A673 (cell line): Measurements from ENCODE around the gene EFNA5. TPM values are rescaled to one million over a fixed set of nuclear protein-coding genes. Genes with fewer than 3 reads are reported as not detected.

Experiments used
- Bru-seq: library from RNA; stranded (reverse); fragments of 400-500 nt; gene quantifications from one replicate; lab custom pipeline; 2021; lab: Mats Ljungman, UMichigan
- BruChase-seq, 2 experiments: library from RNA; stranded (reverse); fragments of 400-500 nt; gene quantifications; one replicate each; lab custom pipeline; 2021; lab: Mats Ljungman, UMichigan
- BruUV-seq: library from RNA; stranded (reverse); fragments of 400-500 nt; replicated peaks from 2 replicates; lab custom pipeline; 2021; lab: Mats Ljungman, UMichigan
- CTCF ChIA-PET: fragments of 300-600 bp; sonication (Branson Sonifier 250); formaldehyde crosslinking; loops from one replicate; lab custom pipeline; 2022; ENCODE audit warnings: antibody characterized with exemption; lab: Charles Lee
- POLR2A ChIA-PET: fragments of 300-600 bp; sonication (Branson Sonifier 250); formaldehyde crosslinking; loops from one replicate; lab custom pipeline; 2022; ENCODE audit warnings: antibody characterized with exemption; ENCODE audit not compliant: low non-redundant PET; lab: Charles Lee
- DNase-seq: peaks from one replicate; pipeline ENCODE4 v3.0.0-alpha.2; 2015; ENCODE audit warnings: low spot score
- H3K27ac ChIP-seq: fragments of 200-600 bp; sonication (generic); 2 replicates; pipeline ENCODE4 v1.5.1; 2016; ENCODE audit warnings: mixed run types, low read depth, mild to moderate bottlenecking, mixed read lengths, antibody characterized with exemption, low read length; ENCODE audit not compliant: poor library complexity, severe bottlenecking
- H3K27me3 ChIP-seq: fragments of 200-600 bp; sonication (generic); replicated peaks from 2 replicates; pipeline ENCODE4 v1.6.1; 2017; ENCODE audit warnings: mixed run types, low read depth, mild to moderate bottlenecking, mixed read lengths, antibody characterized with exemption, low read length; ENCODE audit not compliant: insufficient read depth, poor library complexity
- H3K36me3 ChIP-seq: fragments of 200-600 bp; sonication (generic); 2 replicates; pipeline ENCODE4 v1.6.1; 2016; ENCODE audit warnings: mixed run types, mild to moderate bottlenecking, mixed read lengths, antibody characterized with exemption, low read length; ENCODE audit not compliant: insufficient read depth, poor library complexity, severe bottlenecking
- H3K4me1 ChIP-seq: fragments of 200-600 bp; sonication (generic); 2 replicates; pipeline ENCODE4 v1.6.1; 2017; ENCODE audit warnings: mixed run types, mild to moderate bottlenecking, mixed read lengths, antibody characterized with exemption, low read length; ENCODE audit not compliant: insufficient read depth, poor library complexity, severe bottlenecking
- H3K4me3 ChIP-seq: fragments of 200-600 bp; sonication (generic); 2 replicates; pipeline ENCODE4 v1.5.1; 2016; ENCODE audit warnings: low read depth, mixed run types, mild to moderate bottlenecking, mixed read lengths, low read length; ENCODE audit not compliant: poor library complexity, severe bottlenecking
- H3K9me3 ChIP-seq: fragments of 200-600 bp; sonication (generic); 2 replicates; pipeline ENCODE4 v1.6.1; 2016; ENCODE audit warnings: mixed run types, low read depth, mild to moderate bottlenecking, mixed read lengths, antibody characterized with exemption, low read length; ENCODE audit not compliant: poor library complexity, severe bottlenecking
- CTCF ChIP-seq: fragments of 300-800, 200-600 bp; sonication (generic); conservative IDR thresholded peaks from 2 replicates; pipeline ENCODE4 v1.5.1; 2017; ENCODE audit warnings: low read depth, mild to moderate bottlenecking, antibody characterized with exemption, low read length, moderate library complexity, mixed read lengths
- EZH2 ChIP-seq: fragments of 200-600 bp; sonication (generic); IDR thresholded peaks from 2 replicates; pipeline ENCODE4 v1.6.1; 2017; ENCODE audit warnings: borderline replicate concordance, low read depth, mild to moderate bottlenecking, mixed read lengths, antibody characterized with exemption, low read length; ENCODE audit not compliant: poor library complexity, severe bottlenecking
- intact Hi-C: fragments of 100-400 bp; cut with micrococcal nuclease; formaldehyde crosslinking; loops from one replicate; pipeline ENCODE4 v1.10.0; 2022; ENCODE audit not compliant: unreplicated experiment
- long read RNA-seq: library from polyadenylated mRNA; stranded (forward); transcript quantifications from one replicate; pipeline ENCODE4 v2.0.0, GENCODE V29; 2022
- total RNA-seq: library from RNA; stranded (reverse); gene quantifications from 2 replicates; pipeline ENCODE4 v1.2.3, GENCODE V29; 2021

Gene EFNA5
- 14.0 and 16.7 TPM in 2 replicates for total RNA-seq
- percentile 75 among the genes with signal in this experiment for Bru-seq, nascent RNA
- BruChase-seq, experiment 1, labeled RNA remaining after a 2-hour chase = percentile 78 among the genes with signal in this experiment
- BruChase-seq, experiment 2, labeled RNA remaining after a 6-hour chase = percentile 72 among the genes with signal in this experiment
- long read RNA-seq, partial matches to known transcripts = 0 of 2 reads
- long read RNA-seq, other reads (novel, unspliced or antisense) = 2 of 2 reads

DNA sequence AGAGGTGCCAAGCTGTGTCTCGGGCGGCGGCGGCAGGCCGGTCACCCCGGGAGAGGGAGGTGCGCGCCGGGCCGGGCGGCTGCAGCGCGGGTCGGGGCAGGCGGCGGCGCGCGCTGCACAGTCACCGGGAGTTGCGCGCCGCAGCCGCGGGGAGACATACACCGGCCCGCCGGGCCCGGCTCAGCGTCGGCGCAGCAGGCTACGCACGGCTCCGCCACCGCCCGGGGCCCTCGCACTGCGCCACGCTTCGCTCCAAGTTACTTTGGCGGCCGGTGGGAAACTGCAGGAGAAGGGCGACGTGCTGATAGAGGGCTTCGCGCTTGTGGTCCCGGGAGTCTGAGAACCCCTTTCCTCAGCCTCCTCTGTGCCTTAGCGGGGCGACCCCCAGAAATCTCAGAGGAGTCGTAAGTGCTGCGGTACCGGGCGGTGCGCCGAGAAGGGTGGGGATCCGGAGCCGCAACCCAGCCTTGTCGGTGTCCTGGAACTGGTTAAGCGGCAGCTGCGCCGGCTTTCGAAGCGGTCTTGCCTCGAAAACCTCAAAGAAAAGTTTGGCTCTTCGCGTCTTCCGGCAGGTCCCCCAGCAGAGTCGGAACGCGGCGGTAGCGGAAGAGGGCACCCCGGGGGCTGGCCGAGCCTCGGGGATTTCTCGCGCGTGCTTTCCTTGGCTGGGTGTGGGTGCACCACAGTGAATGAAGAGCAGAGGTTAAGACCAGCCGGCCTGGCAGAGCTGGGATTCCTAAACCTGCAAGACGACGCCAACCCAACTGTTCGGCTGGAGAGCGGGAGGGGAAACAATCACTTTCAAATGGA, at the start of gene EFNA5:
EFNA5 (minus strand) TSS at position 6 of the 810 bp plus-strand sequence.
- POLR2A ChIA-PET = no interaction called here
- BruUV-seq = no TSS peak
- peak; percentile 77 for DNase-seq

GRCh38 chr5:107719034-107719606, 48.4 kb upstream of the EFNA5 start:
- ChIA-PET POLR2A (no interaction called here), CTCF (no interaction called here)
- BruUV-seq = no TSS peak
- no peak for TF ChIP-seq EZH2
- no peak for DNase-seq
- Histone ChIP-seq H3K9me3 (peaks cover 4% of the 10 kb centered on the region), H3K4me3 (no peak overlapping the region), H3K4me1 (no peaks in the 10 kb centered on the region), H3K27me3 (no peaks in the 10 kb centered on the region), H3K36me3 (no peaks in the 10 kb centered on the region), H3K27ac (no peak overlapping the region)
- intact Hi-C loops = no loop called here

More for the DNA sequence above, at the start of gene EFNA5:
- H3K9me3 ChIP-seq = no peaks in the 10 kb centered on the region
- peaks cover 4% of the 10 kb centered on the region for H3K4me1 ChIP-seq
- TF ChIP-seq CTCF (no peak), EZH2 (no peak)
- no peaks in the 10 kb centered on the region for H3K36me3 ChIP-seq
- intact Hi-C loops = loop anchor here (5.0 to 10.0 kb wide), 9 partner anchors 99 to 1404 kb away; no protein-coding TSS in a partner anchor
- peak within 1 kb of the TSS; percentile 78 for H3K27ac ChIP-seq
- peak within 1 kb of the TSS; percentile 65 for H3K4me3 ChIP-seq
- CTCF ChIA-PET = interaction anchor here (0.8 kb wide), 1 partner anchor 546 kb away, joined by 3 read pairs; no protein-coding TSS in a partner anchor
- H3K27me3 ChIP-seq = no peaks in the 10 kb centered on the region

DNA sequence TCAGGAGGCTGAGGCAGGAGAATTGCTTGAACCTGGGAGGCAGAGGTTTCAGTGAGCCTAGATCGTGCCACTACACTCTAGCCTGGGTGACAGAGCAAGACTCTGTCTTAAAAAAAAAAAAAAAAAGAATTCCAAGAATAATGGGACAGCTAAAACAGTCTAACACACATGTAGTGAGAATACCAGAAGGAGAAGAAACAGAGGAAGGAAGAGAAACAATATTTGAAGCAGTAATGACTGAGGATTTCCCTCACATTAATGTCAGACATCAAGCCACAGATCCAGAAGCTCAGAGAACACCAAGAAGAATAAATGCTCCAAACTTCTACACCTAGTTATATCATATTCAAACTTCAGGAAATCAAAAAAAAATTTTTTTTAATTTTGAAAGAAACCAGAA, 47.1 kb upstream of the EFNA5 start:
- CTCF ChIA-PET = no interaction called here
- TF ChIP-seq CTCF = no peak
- TF ChIP-seq EZH2 = no peak
- Histone ChIP-seq H3K9me3 (peaks cover 4% of the 10 kb centered on the region), H3K27ac (no peak overlapping the region), H3K36me3 (no peaks in the 10 kb centered on the region), H3K27me3 (no peaks in the 10 kb centered on the region), H3K4me3 (no peak overlapping the region), H3K4me1 (no peaks in the 10 kb centered on the region)
- DNase-seq = no peak
- POLR2A ChIA-PET = no interaction called here
- intact Hi-C loops = no loop called here
- BruUV-seq = no TSS peak
